HEK293 (cell line): Measurements from ENCODE around the gene SREBF2.

ENCODE experiments used
- CTCF ChIP-seq: fragments of 450-650 bp; formaldehyde crosslinking; IDR thresholded peaks from 2 replicates; pipeline ENCODE4 v1.5.1; 2016; ENCODE audit warnings: missing biosample characterization, missing genetic modification characterization
- PATZ1 ChIP-seq: fragments of 450-650 bp; formaldehyde crosslinking; IDR thresholded peaks from 2 replicates; pipeline ENCODE4 v1.5.1; 2016; ENCODE audit warnings: missing biosample characterization, missing genetic modification characterization
- SP2 ChIP-seq: fragments of 450-650 bp; formaldehyde crosslinking; IDR thresholded peaks from 2 replicates; pipeline ENCODE4 v1.5.1; 2016; ENCODE audit warnings: missing biosample characterization, missing genetic modification characterization
- YY1 ChIP-seq: fragments of 450-650 bp; formaldehyde crosslinking; IDR thresholded peaks from 2 replicates; pipeline ENCODE4 v1.5.1; 2018; ENCODE audit warnings: missing biosample characterization, missing genetic modification characterization
- ZFP69B ChIP-seq: fragments of 450-650 bp; formaldehyde crosslinking; IDR thresholded peaks from 2 replicates; pipeline ENCODE4 v1.5.1; 2016; ENCODE audit warnings: missing biosample characterization, missing genetic modification characterization
- ZNF114 ChIP-seq: fragments of 450-650 bp; formaldehyde crosslinking; IDR thresholded peaks from 2 replicates; pipeline ENCODE4 v1.5.0; 2017; ENCODE audit warnings: missing biosample characterization, missing genetic modification characterization
- ZNF513 ChIP-seq: fragments of 450-650 bp; IDR thresholded peaks from 2 replicates; pipeline ENCODE4 v1.5.1; 2018; ENCODE audit warnings: missing biosample characterization, missing genetic modification characterization
- ZNF626 ChIP-seq: fragments of 450-650 bp; sonication (Bioruptor Pico); formaldehyde crosslinking; IDR thresholded peaks from 2 replicates; pipeline ENCODE4 v1.5.1; 2018; ENCODE audit warnings: missing biosample characterization, missing genetic modification characterization, inconsistent platforms
- ZNF660 ChIP-seq: fragments of 450-650 bp; IDR thresholded peaks from 2 replicates; pipeline ENCODE4 v1.5.1; 2018; ENCODE audit warnings: missing biosample characterization, mild to moderate bottlenecking, missing genetic modification characterization
- ZNF664 ChIP-seq: fragments of 450-650 bp; formaldehyde crosslinking; IDR thresholded peaks from 2 replicates; pipeline ENCODE4 v1.5.1; 2016; ENCODE audit warnings: missing biosample characterization, missing genetic modification characterization
- TF ChIP-seq, protein P1 (sequence below): fragments of 450-650 bp; IDR thresholded peaks from 2 replicates; pipeline ENCODE4 v1.5.1; 2018; ENCODE audit warnings: missing biosample characterization, mild to moderate bottlenecking, missing genetic modification characterization

- TF ChIP-seq ZNF114 (tag by site-specific recombination), result no peak
- no peak for TF ChIP-seq PATZ1 (tag by site-specific recombination)
- no peak for TF ChIP-seq YY1 (tag by site-specific recombination)
- TF ChIP-seq ZNF660 (tag by site-specific recombination), result no peak
- TF ChIP-seq CTCF, result no peak
- no peak for TF ChIP-seq ZNF664 (tag by site-specific recombination)
- TF ChIP-seq, protein P1, sequence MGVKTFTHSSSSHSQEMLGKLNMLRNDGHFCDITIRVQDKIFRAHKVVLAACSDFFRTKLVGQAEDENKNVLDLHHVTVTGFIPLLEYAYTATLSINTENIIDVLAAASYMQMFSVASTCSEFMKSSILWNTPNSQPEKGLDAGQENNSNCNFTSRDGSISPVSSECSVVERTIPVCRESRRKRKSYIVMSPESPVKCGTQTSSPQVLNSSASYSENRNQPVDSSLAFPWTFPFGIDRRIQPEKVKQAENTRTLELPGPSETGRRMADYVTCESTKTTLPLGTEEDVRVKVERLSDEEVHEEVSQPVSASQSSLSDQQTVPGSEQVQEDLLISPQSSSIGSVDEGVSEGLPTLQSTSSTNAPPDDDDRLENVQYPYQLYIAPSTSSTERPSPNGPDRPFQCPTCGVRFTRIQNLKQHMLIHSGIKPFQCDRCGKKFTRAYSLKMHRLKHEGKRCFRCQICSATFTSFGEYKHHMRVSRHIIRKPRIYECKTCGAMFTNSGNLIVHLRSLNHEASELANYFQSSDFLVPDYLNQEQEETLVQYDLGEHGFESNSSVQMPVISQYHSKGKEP (tag by site-specific recombination), result no peak
- TF ChIP-seq ZFP69B (tag by site-specific recombination), result no peak
- TF ChIP-seq ZNF513 (tag by site-specific recombination), result no peak
- no peak for TF ChIP-seq SP2
- TF ChIP-seq ZNF626 (tag by site-specific recombination), result no peak
Observed at GRCh38 chr22:41910050-41911000, 77.4 kb downstream of the SREBF2 start.
